Measurements from ENCODE around the gene USP21.
A peak's percentile ranks its signal among the peaks of the same experiment; 100 is the strongest.

Gene USP21

DNA sequence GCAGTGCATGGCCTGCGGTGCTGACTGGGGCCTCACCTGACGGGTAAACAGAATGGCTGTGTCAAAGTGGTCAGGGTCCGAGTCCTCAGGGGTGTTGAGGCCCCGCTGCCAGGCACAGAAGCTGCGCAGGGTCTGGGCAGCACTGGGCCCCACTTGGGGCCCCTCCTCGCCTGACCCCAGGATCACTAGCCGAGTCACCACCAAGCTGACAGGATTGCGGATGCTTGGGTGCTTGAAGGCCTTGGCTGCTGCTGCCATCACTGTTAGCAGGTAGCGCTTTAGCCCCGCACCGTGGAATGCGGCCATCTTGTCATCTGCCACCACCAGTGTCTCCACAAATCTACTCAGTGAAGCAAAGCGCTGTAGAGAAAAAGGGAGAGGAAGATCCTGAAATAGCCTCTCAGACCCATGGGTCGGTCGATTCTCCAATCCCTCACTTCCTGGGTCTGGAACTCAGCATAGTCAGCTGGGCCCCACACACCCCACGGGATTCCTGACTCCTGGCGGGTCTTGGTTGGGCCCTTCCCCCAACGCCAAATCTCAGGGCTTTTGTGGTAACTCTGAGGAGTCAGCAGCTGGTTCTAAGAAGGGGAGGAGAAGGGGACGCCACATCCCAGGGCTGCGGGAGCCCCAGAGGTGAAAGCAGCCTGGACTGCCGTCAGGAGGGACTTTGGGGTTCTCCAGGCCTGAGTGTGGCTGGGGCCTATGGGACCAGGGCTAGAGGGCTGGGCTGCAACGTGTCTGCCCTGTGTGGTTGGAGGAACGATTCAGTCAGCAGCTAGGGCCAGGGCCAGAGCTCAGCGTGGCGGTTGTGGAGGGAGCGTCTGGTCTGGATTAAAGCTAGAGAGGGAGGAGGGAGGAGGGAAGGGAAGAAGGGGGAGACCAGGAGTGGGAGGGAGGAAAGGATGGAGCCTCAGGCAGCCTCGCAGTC lies 37.5 kb downstream of the USP21 start:
- no peak for DNase-seq

DNA sequence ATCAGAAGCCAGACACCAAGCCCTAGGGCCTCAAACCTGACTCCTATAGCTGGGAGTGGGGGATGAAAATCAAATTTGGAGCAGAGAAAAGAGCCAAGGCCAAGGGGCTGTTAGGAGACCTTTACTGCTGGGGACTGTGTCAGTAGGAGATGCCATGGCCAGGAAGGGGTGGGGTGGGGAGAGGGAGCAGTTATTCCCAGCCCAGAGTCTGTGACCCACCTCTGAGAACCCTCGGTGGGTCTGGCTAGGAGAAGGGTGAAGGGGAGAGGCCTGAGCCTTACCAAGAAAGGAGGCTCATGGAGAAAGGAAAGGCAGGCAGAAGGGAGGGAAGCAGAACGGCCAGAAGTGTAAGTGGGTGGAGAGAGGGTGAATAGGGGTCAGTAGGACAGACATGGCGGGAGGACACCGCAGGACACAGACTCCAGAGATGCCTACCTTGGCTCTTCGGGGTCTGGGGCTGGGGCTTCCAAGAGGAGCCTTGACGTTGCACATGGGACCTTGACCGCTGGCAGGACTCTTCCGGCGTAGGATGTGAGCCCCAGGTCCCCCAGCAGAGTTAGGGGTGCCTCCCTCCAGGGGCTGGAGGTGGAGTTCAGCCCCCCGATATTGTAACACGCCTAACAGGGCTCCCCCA lies 38.4 kb downstream of the USP21 start:
- DNase-seq: no peak

DNA sequence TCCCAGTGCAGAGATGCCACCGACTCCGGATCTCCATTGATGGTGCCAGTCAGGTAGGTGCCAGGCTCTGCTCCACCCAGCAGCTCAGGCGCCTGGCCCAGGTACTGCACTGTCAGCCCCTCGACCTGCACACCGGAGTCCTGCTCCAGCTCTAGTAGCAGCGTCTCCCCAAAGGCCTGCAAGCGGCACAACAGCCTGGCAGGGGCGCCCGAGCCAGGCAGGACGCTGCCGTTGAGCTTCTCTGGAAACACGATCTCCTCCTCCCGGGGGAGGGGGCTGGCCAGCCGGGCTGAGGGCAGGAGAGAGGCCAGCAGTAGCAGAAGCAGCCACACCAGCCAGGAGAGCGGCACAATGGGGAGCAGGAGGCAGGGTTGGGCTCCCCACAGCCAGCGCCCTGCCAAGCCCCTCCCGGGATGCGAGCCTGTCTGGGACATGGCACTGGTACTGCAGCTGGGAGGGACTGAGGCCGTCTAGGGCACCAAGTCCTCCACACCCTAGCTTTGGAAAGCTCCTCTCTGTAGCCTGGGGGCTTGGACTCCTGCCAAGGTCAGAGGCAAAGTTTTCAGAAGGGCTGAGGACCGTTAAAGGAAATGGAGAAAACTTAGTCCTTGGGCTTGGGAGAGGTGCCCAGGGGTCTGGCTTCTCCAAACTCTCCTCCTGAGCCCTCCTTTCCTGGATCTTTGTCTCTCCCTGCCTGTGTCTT lies 39.0 kb downstream of the USP21 start:
- DNase-seq: peak; percentile 24

DNA sequence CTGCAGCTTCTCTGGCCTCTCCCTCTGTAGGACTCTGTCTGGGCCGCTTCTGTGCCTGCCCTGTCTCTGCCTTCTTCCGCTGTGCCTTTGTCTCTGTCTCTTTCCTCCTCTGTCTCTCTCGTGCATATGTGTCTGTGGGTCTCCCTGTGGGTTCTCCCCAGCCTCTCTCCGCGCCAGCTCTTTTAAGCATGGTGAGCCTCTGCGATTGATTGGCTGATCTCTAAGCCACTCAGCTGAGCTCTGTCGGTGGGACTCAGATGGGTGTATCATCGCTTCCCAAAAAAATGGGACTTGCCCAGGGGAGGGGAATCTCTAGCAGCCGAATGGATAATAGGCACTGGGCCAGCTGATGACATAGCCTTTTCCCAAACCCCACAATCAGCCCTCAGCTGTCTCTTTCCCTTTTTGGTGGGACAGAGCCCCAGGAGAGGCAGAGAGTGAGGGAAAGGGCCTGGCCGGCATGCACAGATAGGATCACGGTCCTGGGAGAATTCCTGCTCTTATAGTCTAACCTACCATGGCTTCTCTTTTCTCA lies 39.7 kb downstream of the USP21 start, which contains the start of gene ADAMTS4:
ADAMTS4 (minus strand) TSS at position 158 of the 535 bp plus-strand sequence. CDS start 427 bp downstream, outside the sequence.
- DNase-seq: no peak

DNA sequence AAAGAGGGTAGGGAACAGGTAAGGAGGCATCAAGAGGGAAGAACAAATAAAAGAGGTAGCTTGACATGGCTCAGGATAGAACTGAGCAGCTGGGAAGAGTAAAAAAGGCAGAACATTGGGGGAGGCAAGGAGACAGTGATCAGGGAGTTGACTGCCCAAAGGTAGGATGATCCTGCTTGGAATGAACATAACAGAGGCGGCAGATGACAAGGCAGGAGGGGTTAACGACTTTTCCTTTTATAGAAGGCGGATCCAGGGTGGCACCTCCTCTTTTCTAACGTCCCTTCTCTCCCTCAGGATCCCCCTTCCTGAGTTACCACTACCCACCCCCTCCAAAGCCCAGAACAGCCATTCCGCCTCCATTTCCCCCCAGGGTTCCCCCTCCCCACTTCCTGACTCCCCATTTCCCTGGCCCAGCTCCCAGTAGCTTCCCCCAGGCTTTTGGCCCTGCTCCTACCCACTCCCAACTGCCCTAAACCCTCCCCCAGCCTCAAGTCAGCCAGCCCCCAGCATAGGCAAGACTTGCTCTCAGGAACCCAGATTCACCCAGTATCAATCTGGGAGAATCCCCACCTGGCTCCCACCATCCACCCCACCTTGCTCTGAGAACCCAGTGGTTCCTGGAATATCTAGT lies 40.3 kb downstream of the USP21 start:
- DNase-seq: no peak

DNA sequence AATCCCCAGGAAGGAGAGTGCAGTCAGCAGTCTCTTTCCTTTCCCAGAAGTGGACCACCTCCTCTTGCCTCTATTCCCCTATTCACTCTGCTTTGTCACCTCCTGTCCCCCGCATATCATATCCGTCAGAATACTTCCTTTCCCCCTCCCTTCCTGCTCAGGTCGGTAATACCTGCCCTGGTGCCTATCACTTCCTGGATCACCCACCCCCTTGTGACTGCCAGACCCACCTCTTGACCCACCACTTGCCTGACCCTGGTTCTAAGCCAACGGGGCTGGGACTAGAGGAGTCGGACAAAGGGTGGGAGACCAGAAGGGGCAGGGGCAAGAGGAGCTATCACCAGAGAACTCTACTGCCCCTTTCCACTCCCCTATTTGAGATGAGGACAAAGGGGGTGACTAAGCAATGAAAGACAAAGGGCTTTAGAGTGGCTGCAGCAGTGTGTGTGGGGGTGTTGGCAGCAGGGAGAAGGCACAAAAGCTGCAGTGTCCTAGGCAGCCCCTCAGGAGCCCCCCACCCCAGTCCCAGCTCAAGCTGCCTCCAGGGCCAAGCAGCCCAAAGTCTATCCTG lies 41.2 kb downstream of the USP21 start:
- DNase-seq: no peak

DNA sequence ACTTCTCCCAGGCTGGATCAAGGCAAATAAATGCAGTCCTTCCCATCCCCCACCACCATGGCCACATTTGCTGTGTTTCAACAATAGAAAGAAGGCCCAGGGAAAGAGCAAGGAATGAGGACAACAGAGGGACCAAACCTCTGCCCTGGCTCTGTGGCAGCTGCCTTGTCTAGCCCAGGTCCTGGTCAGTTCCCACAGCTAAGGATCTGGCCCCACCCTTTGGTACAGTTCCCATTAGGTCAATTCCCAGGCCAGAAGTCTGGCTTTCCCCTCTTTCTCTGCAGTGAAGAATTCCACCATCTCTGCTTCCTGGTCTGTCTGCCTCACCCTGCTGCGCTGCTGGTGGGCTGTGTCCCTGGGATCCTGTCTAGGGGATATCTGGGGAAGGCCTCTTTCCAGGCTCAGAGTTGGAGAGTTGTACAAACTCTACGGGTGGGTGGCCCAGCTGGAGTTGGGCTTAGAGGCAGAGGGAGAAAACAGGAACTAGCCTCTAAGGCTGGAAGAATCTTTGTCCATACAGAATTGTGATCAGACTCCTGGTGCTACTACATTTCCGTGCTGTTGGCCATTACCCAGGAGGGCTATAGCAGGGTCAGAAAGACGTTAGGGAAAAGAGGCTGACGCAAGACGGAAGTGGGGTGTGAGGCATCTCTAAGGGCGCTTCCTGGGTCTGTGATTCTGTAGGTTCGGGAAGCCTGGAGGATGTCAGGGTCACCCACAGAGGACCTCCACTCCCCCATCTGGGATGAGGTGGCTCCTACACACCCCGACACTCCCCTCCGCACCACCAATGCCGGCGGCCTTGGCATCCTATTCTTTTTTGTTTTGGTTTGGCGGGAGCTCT lies 41.9 kb downstream of the USP21 start:
- no peak for DNase-seq

DNA sequence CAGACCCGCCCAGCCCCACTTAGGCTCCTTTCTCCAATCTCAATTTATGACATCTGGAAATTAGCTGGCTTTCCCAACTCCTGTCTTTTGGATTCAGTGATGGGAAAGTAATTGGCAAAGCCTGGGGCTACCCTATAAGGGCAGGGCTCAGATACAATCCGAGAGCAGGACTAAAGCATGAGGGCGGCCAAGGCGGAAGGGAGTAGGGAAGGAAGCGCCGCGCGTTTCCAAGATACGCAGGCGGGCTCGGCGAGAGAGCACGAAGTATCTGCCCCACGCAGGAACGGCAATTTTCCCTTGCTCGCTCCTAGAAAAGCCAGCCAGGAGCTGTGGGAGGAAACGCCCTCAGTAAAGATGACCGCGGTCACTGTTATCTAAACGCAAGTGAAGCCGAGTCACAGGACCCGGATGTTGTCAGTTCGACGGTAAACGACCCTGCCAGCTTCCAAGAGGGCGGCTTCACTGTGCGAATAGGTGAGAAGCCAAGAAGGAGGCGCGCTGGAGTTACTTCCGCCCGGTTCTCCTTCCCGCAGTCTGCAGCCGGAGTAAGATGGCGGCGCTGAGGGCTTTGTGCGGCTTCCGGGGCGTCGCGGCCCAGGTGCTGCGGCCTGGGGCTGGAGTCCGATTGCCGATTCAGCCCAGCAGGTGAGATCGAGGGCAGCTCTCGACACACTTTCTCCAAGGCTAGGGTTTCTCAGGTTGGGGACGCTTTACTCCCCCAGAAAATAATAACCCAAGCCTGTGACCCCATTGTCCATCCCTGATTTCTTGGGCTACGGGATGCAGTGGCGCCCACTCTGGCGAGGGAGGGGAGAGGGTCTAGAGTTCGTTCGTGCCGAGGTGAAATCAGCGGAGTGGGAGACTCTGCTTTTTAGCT lies 42.8 kb downstream of the USP21 start, which contains the start of gene NDUFS2:
NDUFS2 (plus strand) TSS at position 532 of the 877 bp plus-strand sequence; CDS start at position 551, 19 bp downstream.
- peak; percentile 99 for DNase-seq

DNA sequence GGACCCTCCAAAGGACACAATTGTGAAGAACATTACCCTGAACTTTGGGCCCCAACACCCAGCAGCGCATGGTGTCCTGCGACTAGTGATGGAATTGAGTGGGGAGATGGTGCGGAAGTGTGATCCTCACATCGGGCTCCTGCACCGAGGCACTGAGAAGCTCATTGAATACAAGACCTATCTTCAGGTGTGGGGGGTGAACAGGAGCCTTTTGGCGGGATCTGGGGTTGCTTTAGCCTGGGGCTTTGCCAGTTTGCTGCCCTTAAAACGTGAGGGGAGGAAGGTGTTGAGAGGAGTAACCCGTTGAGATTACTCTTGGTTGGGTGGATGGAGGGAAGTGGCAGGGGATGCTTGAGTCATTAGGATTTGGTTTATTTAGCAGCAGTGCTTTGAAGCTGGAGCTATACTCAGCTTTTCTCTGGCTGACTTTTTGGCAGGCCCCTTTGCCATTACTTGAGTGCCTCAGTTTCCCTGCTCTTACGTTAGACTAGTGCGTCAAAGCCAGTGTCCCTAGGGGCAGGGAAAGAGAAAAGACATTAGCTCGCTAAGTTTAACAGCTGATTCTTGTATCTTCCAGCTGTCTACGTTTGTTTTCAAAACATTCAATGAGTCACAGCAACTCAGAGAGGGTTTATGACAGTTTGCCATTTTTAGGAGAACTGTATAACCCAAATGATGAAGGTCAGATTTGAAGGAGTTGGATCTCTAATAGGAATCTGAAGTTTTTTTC lies 47.3 kb downstream of the USP21 start:
- DNase-seq: no peak

DNA sequence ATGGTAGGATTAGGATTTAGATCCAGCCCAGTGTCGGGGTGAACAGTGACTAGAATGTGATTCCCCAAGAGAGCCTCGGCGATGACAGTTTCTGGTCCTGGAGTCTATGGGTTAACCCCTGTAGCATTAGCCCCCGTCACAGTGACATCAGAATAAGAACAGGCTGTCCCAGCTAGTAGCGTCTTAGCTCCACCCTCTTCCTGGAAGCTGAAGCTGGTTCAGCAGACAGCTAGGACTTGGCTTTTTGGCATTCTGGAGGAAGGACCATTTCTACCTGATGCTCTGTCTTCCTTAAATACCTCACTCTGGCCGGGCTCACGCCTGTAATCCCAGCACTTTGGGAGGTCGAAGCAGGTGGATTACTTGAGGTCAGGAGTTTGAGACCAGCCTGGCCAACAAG lies 47.9 kb downstream of the USP21 start:
- DNase-seq: no peak

DNA sequence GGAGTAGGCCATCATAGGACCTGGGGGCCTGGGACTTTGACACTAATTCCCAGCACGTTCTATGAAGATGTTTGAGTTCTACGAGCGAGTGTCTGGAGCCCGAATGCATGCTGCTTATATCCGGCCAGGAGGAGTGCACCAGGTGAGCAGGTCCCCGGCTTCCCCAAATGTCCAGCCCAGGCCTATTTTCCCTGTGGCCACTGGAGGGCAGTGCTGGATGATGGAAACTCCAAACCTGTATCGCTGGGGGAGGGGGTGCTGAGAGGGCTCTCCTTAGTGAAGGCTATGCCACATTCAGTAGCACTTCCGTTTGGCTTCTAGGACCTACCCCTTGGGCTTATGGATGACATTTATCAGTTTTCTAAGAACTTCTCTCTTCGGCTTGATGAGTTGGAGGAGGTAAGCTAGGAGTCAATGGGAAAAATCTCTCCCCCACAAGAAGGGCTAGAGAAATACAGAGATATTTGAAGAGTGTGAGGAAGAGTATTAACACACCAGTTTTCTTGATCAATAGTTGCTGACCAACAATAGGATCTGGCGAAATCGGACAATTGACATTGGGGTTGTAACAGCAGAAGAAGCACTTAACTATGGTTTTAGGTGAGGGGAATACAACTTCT lies 50.6 kb downstream of the USP21 start:
- DNase-seq: peak; percentile 55

DNA sequence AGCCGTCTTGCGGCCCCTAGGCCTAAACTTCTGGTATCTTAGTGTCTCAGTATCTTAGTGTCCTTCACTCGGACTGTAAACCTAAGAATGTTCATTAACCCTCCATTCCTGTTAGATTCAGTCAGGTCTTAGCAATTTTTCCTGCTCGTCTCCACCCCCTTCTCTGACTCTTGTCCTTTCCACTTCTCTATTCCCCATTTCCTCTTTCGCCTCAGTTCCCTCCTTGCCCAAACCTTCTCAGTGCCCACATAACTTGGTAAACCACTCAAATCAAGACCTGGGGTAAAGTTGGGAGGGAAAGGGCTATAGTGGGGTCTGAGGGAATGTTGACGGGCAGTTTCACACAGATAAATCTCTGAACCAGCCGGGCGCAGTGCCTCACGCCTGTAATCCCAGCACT lies 55.1 kb downstream of the USP21 start:
- DNase-seq: no peak

DNA sequence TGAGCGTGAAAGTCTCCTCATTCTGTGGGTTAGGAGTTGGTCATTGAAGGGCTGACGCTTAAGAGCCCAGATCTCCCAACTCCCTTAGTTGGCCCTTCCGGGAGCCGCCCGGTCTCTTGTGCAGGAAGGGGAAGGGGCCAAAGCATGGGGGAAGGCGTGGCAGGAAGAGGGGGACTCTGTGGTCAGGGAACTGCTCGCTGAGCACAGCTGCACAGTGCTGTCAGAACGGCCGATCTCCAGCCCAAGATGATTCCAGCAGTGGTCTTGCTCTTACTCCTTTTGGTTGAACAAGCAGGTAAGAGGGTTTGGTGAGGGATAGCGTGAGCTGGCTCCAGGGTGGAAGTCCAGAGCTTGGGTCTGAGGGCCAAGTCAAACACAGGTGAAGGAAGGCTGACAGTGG lies 55.8 kb downstream of the USP21 start, which contains the start of gene FCER1G:
FCER1G (plus strand) TSS at position 220 of the 400 bp plus-strand sequence; CDS start at position 247, 27 bp downstream.
- no peak for DNase-seq
